Measurements from ENCODE around the gene PRKAR1B. TPM values are rescaled to one million over a fixed set of nuclear protein-coding genes. Genes with fewer than 3 reads are reported as not detected.
"Not testable (repeated sequence)": the region's sequence is repeated elsewhere in the genome, so short reads cannot be mapped to it uniquely, and the experiment has no call there.

PRKAR1B gene
- polyA plus RNA-seq, 3 donors from 2014 or later, result 3.0 to 6.1 (median 3.9) TPM

DNA sequence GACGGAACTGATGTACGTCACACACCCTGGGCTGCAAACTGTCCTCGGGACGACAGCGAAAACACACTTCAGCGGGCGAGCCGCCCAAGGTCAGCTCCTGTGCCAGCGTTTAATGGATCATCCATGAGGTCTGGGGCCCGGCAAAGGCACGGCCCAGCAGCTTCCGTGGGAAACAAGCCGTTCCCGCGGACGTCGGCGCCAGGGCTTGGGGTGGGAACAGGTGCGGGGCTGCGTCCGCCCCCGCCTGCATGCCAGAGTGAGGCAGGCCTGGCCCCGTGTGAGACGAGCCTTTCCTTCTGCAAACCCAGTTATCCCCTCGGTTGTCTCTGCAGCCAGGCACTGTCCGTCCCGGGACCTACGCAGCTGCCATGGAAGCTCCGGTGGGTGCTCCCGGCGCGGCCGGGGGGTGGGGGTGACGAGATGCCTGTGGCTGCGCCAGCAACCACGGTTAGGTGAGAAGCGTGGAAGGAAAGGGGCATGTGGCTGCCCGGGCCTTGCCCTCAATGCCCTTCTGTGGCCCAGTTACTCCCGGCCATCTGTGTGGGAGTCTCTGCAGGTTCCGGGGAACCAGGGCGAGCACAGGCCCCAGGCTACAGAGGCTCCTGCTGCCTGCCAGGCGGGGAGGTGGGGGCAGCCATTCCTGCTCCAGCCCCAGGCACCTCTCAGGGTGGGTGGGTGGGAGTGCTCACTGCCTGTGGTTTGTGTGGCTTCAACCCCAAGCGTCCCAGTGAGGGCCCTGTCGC, 165.3 kb downstream of the PRKAR1B start:
- H3K27ac Mint-ChIP-seq, result no peak overlapping the region
- H3K9me3 Mint-ChIP-seq, result no peaks in the 10 kb centered on the region
- H3K4me1 Mint-ChIP-seq, result peaks cover 2 to 6% of the 10 kb centered on the region in 2 donors
- DNase-seq, result no peak
- no peaks in the 10 kb centered on the region for H3K27me3 Mint-ChIP-seq (ENCODE audit: low read depth in 3 of 3)
- H3K36me3 Mint-ChIP-seq, result no peaks in the 10 kb centered on the region
- no peak overlapping the region for H3K4me3 Mint-ChIP-seq

DNA sequence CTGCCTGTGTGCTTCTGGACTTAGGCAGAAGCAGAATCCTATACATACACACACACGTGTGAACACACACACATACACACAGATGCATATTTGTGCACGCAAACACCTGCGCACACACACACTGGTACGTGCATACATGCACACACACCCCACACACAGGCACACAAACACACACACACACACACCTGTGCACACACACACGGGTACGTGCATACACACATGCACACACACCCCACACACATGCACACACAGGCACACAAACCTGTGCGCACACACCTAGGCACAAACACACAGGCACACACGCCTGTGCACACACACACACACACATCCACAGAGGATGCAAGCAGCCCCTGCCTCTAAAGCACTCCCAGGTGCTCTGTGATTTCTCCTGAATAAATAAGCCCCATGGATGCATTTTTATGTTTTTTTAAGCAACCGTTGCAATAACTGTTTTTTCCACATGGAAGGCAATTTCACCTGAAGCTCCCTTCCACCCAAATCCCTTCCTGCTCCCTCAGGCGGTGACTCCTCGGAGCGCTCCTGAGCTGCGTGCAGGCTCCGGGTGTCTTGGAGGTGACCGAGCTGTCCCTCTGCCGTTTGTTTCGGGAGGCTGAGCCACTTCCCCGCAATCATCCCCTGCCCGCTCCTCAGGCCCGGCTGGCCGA, 166.0 kb downstream of the PRKAR1B start:
- Mint-ChIP-seq H3K4me1 (peaks cover 2 to 6% of the 10 kb centered on the region in 2 donors), H3K27me3 (ENCODE audit: low read depth in 3 of 3) (no peaks in the 10 kb centered on the region), H3K27ac (peak overlapping the region in 1 of 6 donors; percentile 14), H3K9me3 (no peaks in the 10 kb centered on the region), H3K36me3 (no peaks in the 10 kb centered on the region), H3K4me3 (no peak overlapping the region)
- DNase-seq, result no peak

DNA sequence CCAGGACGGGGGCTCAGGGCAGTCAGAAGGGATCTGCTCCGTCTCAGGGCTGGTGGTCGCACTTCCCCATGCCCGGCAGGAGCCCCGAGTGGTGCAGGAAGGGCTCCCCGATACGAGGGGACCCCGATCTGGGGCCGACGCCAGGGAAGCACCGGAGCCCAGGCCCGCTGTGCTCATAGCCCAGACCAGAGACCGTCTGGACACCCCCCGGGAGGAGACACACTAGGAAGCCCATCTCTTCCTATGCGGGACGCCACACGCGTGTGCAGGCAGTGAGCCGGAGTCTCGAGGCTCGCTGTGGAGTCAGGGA, 167.7 kb downstream of the PRKAR1B start:
- DNase-seq, result no peak
- Mint-ChIP-seq H3K27me3 (ENCODE audit: low read depth in 3 of 3) (no peaks in the 10 kb centered on the region), H3K4me1 (peaks cover 2 to 6% of the 10 kb centered on the region in 2 donors), H3K36me3 (no peaks in the 10 kb centered on the region), H3K9me3 (no peaks in the 10 kb centered on the region), H3K4me3 (no peak overlapping the region), H3K27ac (no peak overlapping the region)

DNA sequence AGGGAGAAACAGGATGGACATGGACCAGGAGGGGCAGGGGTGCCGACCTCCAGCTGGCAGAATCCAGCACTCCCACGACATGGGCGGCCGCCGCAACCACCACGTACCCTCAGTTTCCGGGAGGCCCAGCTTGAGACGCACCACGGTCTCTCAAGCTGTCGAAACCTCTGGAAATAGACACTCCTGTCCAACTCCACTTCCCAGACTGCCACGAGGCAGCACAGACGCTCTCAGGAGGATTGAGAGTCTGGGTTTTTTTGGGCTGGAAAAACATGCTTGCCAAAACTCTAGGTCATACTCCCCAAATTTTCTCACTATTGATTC, 169.6 kb downstream of the PRKAR1B start:
- peaks cover 0 to 1% (median 0%) of the 10 kb centered on the region in 3 donors for H3K27me3 Mint-ChIP-seq (ENCODE audit: low read depth in 3 of 3)
- H3K27ac Mint-ChIP-seq, result no peak overlapping the region
- no peaks in the 10 kb centered on the region for H3K9me3 Mint-ChIP-seq
- H3K36me3 Mint-ChIP-seq, result no peaks in the 10 kb centered on the region
- no peak overlapping the region for H3K4me3 Mint-ChIP-seq
- DNase-seq, result no peak
- H3K4me1 Mint-ChIP-seq, result peaks cover under 1 to 3% of the 10 kb centered on the region in 2 donors

DNA sequence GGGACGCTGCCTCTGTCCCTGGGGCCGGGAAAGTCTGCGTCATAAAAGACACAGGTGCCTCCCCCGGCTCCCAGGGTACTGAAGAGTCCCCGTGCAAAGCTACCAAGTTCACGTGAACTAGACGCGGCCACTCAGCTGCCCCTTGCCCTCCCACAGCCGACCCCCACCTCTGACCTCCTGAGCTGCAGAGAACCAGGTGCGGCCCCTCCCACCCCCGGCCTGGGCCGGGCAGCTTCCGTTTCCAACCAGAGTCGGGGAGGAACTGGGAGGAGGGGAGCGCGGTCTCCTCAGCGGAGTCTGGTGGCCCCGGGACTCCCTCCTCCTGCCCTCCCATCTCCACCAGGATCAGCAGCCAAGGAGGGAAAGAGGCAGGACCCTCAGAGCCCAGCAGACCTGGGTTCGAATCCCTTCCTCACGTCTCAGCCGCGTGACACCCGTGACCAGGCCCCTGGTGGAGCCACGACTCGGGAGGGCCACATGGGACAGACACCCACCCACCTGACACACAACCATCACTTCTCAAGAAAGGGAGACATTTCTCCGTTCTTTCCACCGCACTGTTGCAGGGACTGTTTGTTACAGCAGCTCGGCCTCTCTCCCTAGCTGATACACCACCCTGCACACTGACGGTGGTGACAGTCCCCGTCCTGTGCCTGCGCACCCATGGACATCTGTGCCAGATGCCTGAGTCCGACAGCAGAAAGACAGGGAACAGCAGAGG, 170.1 kb downstream of the PRKAR1B start:
- H3K27ac Mint-ChIP-seq, result no peak overlapping the region
- no peak for DNase-seq
- H3K27me3 Mint-ChIP-seq (ENCODE audit: low read depth in 3 of 3), result peaks cover 0 to 1% (median 0%) of the 10 kb centered on the region in 3 donors
- no peaks in the 10 kb centered on the region for H3K4me1 Mint-ChIP-seq
- H3K36me3 Mint-ChIP-seq, result no peaks in the 10 kb centered on the region
- no peaks in the 10 kb centered on the region for H3K9me3 Mint-ChIP-seq
- H3K4me3 Mint-ChIP-seq, result no peak overlapping the region

DNA sequence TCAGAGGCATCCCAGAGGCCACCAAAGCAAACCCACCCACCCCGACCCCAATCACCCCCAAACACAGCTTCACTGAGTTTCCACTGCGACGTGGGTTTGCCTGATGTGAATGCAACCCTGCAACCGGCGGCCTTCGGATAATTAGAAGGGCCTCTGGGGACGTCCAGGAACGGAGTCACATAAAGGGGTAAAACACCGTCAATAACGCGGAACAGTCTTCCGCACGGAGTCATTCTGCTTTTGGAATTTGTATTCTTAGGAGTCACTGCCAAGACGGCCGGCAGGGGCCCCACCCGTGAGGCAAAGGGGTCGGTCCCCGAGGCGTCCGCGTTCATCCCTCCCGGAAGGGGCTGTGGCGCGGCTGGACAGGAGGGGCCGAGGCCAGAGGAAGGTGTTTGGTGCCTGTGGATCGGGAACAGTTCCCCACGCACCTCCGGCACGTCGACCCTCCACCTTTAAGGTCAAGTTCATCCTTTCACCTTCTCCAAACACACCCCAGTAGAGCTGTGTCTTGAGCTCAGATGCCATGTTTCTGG, 170.7 kb downstream of the PRKAR1B start:
- Mint-ChIP-seq H3K27me3 (ENCODE audit: low read depth in 3 of 3) (peaks cover 0 to 1% (median 0%) of the 10 kb centered on the region in 3 donors), H3K9me3 (no peaks in the 10 kb centered on the region), H3K36me3 (no peaks in the 10 kb centered on the region), H3K4me3 (no peak overlapping the region), H3K27ac (no peak overlapping the region), H3K4me1 (no peaks in the 10 kb centered on the region)
- no peak for DNase-seq

DNA sequence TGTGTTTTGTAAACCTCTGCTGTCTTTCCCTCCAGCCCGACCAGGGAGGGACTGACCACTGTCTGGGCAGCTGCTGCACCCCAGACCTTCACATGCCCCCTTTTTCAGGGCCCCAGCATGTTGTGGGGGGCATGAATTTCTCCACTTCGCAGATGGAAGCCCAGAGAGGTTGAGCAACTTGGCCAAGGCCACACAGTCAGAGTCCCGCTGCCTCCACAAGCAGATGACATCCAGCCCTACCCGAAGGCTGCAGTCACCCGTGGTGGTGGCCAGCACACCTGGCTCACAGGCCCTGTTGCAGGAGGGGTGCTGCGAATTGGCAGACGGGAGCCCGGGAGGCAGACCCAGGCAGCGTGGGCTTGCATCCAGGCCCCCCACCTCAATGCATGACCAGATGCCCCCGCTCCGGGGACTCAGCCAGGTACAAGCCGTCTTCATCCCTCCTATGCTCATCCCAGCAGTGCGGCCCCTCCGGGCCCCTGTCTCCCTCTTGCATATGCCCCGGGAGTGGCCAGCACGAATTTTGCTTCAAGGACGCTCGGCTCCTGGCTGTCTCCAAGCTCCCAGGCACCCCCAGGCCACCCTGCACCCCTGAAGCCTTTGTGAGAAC, 171.4 kb downstream of the PRKAR1B start:
- Mint-ChIP-seq H3K9me3 (no peaks in the 10 kb centered on the region), H3K36me3 (no peaks in the 10 kb centered on the region), H3K27ac (no peak overlapping the region), H3K27me3 (ENCODE audit: low read depth in 3 of 3) (peaks cover 0 to 1% (median 0%) of the 10 kb centered on the region in 3 donors), H3K4me1 (no peaks in the 10 kb centered on the region), H3K4me3 (no peak overlapping the region)
- no peak for DNase-seq

DNA sequence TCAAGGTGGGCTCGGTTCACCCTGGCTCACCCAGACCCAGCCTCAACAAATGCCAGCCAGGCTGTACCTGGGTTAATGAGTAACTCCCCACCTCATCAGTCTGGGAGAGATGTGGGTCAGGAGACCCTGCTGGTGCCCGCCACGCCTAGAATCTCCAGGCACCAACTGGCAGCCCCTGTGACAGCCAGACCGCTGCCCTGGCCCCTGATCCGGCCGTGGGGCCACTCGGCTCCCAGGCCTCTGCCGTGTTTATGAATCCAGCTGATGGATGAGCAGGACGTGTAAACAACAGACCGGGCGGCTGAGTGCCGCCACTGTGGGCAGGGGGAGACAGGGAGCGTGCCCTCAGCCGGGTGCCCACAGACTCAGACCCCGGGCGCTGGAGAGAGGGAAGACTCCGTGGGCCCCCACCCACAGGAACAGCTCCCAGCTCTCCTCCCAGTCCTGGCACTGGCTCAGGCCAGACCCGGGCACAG, 173.4 kb downstream of the PRKAR1B start:
- H3K27me3 Mint-ChIP-seq (ENCODE audit: low read depth in 3 of 3), result peaks cover 0 to 1% (median 0%) of the 10 kb centered on the region in 3 donors
- no peak for DNase-seq
- H3K36me3 Mint-ChIP-seq, result no peaks in the 10 kb centered on the region
- no peak overlapping the region for H3K27ac Mint-ChIP-seq
- H3K4me3 Mint-ChIP-seq, result no peak overlapping the region
- no peaks in the 10 kb centered on the region for H3K9me3 Mint-ChIP-seq
- H3K4me1 Mint-ChIP-seq, result no peaks in the 10 kb centered on the region

DNA sequence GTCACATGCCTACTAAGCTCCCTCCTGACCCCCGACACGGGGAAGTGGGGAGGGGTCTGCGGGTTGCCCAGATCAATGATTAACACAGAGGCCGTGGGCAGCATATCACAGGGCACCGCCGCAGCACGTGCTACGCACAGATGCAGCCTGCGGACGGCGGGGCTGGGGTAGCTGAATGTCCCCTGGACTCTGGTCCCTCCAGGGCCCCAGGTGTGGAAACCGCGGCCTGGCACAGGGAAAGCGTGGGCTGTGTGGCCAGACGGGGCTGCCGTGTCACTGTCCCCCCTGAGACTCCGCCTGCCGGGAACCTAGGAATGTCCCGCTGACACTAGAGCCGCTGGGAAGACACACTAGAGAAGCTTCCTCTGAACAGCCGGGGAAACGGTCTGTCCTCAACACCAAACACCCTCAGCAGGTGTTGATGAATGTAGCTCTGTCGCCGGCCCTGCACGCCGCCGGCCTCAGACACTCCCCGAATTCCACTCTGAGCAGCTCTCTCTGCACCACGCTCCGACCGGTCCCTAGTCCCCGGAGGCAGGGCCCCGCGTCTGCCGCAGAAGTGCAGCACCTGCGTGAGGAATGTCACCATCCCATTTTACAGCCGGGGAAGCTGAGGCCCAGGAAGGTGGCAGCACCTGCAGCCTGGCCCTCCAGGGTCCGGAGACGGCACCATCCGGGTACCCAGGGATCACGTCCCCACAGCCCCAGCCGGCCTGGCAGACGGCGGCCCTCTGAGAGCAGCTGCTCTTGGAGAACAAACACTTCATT, 174.0 kb downstream of the PRKAR1B start:
- H3K4me1 Mint-ChIP-seq, result no peaks in the 10 kb centered on the region
- no peaks in the 10 kb centered on the region for H3K36me3 Mint-ChIP-seq
- peaks cover 0 to 1% (median 0%) of the 10 kb centered on the region in 3 donors for H3K27me3 Mint-ChIP-seq (ENCODE audit: low read depth in 3 of 3)
- no peaks in the 10 kb centered on the region for H3K9me3 Mint-ChIP-seq
- no peak overlapping the region for H3K27ac Mint-ChIP-seq
- H3K4me3 Mint-ChIP-seq, result no peak overlapping the region
- DNase-seq, result no peak

DNA sequence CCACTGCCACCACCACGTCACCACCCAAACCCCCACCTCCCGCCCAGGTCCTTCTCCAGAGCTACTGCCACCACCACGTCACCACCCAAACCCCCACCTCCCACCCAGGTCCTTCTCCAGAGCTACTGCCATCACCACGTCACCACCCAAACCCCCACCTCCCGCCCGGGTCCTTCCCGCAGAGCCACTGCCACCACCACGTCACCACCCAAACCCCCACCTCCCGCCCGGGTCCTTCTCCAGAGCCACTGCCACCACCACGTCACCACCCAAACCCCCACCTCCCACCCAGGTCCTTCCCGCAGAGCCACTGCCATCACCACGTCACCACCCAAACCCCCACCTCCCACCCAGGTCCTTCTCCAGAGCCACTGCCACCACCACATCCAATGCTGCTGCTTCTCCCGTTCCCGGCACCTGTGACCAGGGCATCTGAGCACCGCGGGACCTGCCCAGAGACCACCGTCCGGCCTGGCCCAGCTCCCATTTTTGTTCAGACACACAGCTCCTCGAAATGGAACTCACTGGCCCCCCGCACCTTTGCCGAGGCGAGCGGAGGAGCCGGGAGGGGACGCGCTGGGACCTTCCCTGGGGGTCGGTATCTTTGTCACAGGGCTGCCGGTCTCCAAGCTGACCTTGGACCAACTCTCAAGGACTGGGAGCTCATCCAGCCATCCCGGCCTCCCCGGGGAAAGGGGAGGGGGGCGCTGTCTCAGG, 174.8 kb downstream of the PRKAR1B start:
- not testable (repeated sequence) for H3K27me3 Mint-ChIP-seq (ENCODE audit: low read depth in 3 of 3); H3K9me3 Mint-ChIP-seq; H3K27ac Mint-ChIP-seq; H3K4me3 Mint-ChIP-seq; H3K4me1 Mint-ChIP-seq; DNase-seq; H3K36me3 Mint-ChIP-seq

DNA sequence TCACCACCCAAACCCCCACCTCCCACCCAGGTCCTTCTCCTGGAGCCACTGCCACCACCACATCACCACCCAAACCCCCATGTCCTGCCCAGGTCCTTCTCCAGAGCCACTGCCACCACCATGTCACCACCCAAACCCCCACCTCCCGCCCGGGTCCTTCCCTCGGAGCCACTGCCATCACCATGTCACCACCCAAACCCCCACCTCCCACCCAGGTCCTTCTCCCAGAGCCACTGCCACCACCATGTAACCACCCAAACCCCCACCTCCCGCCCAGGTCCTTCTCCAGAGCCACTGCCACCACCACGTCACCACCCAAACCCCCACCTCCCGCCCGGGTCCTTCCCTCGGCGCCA, 175.5 kb downstream of the PRKAR1B start:
- not testable (repeated sequence) for H3K4me1 Mint-ChIP-seq; H3K9me3 Mint-ChIP-seq; DNase-seq; H3K27ac Mint-ChIP-seq; H3K4me3 Mint-ChIP-seq; H3K27me3 Mint-ChIP-seq (ENCODE audit: low read depth in 3 of 3); H3K36me3 Mint-ChIP-seq

DNA sequence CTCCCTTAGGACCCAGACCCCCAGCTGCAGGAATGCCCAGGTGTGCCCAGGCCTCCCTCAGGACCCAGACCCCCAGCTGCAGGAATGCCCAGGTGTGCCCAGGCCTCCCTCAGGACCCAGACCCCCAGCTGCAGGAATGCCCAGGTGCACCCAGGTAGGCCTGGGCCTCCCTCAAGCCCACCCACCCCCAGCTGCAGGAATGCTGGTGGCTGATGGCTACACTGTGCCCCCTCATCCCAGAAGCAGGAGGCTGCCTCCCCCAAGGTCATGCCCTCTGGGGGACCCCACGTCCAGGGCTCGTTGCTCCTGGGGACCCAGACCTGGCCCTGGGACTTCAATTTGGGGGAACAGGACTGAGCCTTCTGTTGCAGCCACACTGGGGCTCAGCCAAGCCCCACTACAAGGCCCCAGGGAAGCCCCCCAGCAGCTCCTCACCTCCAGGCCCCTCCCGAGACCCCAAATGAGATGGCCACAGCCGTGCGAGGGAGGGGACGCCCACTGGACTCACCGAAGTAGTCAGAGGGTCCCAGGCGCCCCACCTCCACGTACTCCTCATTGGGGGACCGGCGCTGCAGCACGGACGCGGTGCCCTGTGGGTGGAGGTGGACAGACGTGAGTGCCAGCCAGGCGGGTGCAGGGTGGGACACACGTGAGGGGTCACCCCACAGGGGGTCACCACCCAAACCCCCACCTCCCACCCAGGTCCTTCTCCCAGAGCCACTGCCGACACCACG, 176.0 kb downstream of the PRKAR1B start:
- no peak overlapping the region for H3K4me3 Mint-ChIP-seq
- no peaks in the 10 kb centered on the region for H3K36me3 Mint-ChIP-seq
- H3K4me1 Mint-ChIP-seq, result no peaks in the 10 kb centered on the region
- H3K27ac Mint-ChIP-seq, result no peak overlapping the region
- no peaks in the 10 kb centered on the region for H3K9me3 Mint-ChIP-seq
- H3K27me3 Mint-ChIP-seq (ENCODE audit: low read depth in 3 of 3), result peaks cover 0 to 1% (median 0%) of the 10 kb centered on the region in 3 donors
- DNase-seq, result no peak
